GM12872 (cell line): ENCODE results near the gene CD68.

ENCODE experiments used
- CTCF ChIP-seq: IDR thresholded peaks from 3 replicates; pipeline ENCODE4 v1.5.1; 2011; ENCODE audit warnings: low read depth, mild to moderate bottlenecking, low read length, moderate library complexity; ENCODE audit not compliant: insufficient read depth

The CD68 gene

DNA sequence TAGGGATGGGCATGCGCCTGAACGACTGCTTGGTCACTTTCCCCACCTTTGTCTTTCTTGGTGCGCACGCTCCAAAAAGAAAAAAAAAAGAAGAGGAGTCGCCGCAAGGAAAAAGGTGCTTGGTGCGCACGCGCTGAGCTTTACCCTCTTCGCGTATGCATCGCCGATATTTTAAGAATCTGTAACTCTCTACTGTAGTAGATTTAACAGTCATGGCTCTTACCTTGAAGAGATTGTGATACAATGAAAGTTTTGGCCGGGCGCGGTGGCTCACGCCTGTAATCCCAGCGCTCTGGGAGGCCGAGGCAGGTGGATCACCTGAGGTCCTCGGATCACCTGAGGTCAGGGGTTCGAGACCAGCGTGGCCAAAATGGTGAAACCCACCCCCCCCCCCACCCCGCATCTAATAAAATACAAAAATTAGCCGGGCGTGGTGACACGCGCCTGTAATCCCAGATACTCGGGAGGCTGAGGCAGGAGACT is 35.9 kb downstream of the CD68 start:
- TF ChIP-seq CTCF, result no peak

- TF ChIP-seq CTCF, result no peak
Observed at GRCh38 chr17:7618608-7619007, 39.2 kb downstream of the CD68 start.

GRCh38 chr17:7620835-7621234 is 41.4 kb downstream of the CD68 start:
- no peak for TF ChIP-seq CTCF

DNA sequence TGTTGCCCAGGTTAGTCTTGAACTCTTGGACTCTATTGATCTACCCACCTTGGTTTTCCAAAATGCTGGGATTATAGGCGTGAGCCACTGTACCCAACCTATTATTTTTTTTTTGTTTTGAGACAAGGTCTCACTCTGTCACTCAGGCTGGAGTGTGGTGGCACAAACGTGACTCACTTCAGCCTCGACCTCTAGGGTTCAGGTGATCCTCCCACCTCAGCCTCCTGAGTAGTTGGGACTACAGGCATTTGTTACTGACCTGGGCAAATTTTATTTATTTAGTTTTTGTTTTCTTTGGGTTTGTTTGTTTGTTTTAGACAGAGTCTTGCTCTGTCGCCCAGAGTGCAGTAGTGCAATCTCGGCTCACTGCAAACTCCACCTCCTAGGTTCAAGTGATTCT is 44.2 kb downstream of the CD68 start:
- TF ChIP-seq CTCF, result no peak

GRCh38 chr17:7626307-7626706 is 46.9 kb downstream of the CD68 start:
- no peak for TF ChIP-seq CTCF

DNA sequence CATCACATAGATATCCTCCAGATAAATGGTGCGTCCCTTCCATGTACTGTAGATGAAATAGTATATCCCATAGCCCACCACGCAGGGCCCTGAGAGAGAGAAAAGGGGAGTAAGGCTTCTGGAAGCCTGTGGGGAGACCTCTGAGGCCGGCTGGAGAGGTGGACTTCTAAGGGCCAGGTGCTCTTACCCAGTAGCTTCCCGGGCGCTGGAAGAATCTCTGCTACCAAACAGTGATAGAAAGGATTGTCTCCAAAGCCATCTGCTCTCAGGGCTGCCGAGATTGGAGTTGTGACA is 47.5 kb downstream of the CD68 start:
- TF ChIP-seq CTCF, result no peak

- TF ChIP-seq CTCF, result no peak
Observed at GRCh38 chr17:7627250-7628121, 48.0 kb downstream of the CD68 start, which contains the start of gene SAT2. SAT2 (minus strand) TSS chr17:7627821; CDS start chr17:7627635, 186 bp downstream.
